ELF-1 (cell line): Measurements from ENCODE around the gene CENPW.

Experiments used
- DNase-seq: peaks from one replicate; pipeline ENCODE4 v3.0.0-alpha.2; 2016; ENCODE audit warnings: low read depth, low spot score

Gene CENPW

DNA sequence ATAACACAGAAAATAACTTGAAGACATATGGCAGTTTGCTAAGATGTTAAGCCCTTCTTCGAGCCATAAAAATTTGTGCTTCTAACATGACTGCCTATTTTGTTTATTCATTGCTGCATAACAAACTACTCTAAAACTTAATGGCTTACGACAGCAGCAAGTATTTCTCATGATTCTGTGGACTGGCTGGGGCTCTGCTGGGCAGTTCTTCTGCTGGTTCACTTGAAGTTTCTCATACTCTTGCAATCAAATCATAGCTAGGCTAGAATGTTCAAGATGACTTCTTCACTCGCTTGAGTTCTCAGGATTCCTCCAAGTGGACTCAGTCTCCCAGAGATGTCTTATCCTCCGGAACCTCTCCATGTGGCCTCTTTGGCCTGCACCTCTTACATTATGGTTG lies 33.4 kb downstream of the CENPW start:
- DNase-seq: no peak

DNA sequence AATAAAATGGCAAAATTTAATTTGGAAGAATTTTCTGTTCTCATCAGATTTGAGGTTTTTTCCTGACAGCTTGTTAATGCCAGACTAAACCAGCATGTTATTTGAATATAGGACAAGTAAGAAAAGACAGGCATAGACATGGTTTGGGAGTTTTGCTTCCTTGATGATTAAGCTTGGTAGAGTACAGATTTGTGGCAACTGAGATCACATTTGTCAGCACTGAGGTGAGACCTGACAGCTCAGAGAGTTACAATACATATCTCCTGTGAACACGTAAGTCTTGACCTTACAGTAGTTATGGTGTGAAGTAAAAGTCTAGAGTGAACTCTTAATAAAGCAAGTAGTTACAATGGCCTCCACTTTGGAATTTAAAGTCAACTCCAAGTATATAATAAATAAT lies 34.5 kb downstream of the CENPW start:
- DNase-seq: no peak

DNA sequence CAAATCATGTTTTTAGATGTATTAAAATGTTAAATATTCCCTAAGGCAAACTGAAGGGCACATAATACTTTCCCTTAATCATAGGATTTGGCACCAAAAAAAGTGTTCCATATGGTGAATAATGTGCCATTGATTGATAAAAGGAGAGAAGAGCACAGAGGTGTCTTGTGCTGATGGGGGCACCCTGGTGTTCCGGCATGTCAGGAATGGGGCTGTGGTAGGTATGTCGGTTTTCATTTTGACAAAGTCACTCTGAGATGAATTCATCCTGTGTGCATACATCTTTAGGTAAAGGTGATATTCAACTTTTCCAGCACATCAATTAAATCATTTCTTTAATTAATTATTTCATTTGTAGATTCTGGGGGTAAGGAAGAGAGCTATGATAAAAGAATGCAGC lies 36.8 kb downstream of the CENPW start:
- DNase-seq: no peak

DNA sequence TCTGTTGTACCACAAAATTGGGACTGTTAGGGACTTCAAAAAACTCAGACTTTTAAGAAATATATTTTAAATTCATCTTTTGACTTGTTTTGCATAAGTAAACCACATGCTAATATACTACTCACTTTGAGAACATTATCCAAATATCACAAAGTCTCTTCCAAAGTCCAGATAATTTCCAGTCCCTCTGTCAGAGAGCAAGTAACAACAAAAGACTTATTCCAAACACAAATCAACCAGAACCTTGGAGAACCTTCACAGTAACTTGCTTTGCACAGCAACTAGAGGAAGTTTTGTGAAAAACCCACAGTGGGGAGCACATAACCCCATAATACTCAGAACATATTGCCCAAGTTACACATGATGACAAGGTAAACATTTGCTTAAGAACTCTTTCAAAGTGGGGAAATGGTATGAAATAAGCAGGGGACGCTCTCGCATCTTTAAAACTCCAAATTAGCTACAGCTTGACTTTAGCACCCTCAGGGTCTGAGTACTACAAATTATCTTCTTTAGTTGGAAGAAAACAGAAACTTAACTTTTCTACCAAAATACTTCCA lies 37.8 kb downstream of the CENPW start:
- DNase-seq: no peak

DNA sequence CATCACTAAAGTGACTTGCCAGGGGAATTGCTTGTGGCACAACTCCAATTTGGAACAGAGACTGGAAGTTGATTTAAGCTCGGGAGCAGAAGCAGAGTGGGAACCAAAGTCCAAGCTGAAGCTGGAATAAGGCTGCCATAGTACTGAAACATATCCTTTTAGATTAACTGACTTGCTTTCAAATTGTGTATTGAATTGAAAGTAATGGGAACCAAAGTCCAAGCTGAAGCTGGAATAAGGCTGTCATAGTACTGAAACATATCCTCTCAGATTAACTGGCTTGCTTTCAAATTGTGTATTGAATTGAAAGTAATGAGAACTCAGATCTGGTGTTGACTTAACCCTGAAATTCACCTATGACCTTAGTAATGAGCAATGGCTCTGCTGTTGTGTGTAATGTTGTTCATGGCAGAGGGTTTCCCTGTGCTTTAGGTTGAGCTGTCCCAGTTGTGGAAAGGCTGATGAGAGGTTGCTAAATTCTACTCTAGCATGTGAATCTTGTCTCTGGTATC lies 40.2 kb downstream of the CENPW start:
- DNase-seq: no peak

DNA sequence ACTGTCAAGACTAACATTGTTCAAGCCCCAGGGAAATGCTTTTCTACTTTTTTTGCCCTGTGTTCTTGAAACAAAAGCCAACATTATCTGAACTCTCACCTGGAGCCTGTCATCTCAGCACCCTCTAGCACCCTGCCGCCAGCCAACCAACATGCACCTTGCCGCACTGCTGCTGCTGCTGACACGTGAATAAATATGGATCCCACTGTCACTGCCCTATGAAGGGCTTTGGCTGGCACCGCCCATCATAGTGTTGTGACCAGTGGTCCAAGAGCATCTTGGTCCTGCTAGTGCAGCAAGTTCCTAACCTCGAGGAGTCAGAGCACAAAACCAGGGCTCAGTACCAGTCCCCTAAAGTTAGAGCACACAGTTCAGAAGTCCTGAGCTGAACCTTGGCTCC lies 41.6 kb downstream of the CENPW start:
- DNase-seq: no peak

DNA sequence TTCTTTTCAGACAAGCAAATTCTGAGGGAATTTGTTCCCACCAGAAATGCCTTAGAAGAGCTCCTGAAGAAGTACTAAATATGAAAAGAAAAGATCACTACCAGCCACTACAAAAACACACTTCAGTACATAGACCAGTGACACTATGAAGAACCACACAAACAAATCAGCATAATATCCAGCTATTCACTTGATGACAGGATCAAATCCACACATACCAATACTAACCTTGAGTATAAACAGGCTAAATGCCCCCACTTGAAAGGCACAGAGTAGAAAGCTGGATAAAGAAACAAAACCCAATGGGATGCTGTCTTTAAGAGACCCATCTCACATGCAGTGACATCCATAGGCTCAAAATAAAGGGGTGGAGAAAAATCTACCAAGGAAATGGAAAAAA lies 43.3 kb downstream of the CENPW start:
- DNase-seq: no peak

DNA sequence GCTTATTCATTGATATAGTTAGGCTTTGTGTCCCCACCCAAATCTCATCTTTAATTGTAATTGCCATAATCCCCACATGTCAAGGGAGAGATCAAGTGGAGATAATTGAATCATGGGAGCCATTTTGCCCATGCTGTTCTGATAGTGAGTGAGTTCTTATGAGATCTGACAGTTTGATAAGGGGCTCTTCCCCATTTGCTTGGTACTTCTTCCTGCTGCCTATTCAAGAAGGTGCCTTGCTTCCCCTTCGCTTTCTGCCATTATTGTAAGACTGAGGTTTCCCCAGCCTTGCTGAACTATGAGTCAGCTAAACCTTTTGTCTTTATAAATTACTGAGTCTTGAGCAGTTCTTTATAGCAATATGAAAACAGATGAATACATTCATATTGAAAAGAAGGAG lies 45.6 kb downstream of the CENPW start:
- no peak for DNase-seq

DNA sequence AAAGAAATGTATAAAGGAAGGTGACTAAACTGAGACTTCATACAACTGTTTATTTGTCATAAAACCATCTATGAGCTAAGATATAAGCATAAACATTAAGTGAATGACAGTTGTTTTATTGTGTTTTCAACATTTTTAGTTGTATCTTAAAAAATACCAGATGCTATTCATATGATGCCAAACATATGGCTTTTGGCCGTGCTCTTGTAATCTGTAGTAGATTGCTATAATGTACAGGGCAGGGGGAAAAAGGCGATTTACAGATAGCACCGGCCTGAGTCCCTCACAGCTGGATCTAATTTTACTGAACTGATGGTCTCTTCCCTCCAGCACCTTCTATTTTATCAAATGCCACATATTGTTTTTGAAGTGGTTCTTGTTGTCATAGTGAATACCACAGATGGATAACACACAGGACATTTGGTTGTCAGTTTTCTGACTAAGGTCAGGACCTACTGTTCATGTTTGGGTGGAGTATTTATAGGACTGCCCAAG lies 48.2 kb downstream of the CENPW start:
- no peak for DNase-seq

DNA sequence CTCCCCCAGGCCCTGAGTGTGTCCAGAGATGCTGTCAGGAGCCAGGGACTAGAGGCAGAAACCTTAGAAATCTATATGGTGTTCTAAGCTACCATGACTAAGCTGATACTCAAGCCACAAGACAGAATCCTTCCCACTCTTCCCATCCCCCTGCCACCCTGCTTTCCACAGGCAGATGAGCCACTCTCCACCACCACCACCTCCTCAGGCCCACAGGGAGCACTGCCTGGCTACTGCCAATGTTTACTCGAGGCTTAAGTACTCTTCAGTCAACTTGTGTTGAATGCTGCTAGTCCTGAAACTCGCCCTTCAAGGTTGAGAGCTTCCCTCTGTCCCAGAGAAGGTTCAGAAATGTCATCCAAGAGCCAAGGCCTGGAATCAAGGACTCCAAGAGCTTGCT lies 56.2 kb downstream of the CENPW start:
- no peak for DNase-seq
